ENCODE results near the gene MTA1.

DNA sequence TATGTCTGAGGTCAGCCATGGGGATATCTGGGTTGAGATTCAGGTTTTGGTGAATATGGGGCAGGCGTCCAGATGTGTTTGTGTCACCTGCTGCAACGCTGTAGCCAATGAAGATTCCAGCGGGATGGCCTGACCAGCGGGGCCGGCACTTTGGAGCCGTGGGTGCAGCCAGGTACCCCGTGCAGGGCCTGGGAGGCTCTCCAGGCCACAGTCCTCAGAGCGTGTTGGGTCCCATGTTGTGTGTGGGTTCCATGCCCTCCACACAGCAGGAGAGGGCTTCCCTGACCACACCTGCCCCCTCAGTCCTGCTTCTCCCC is 24.1 kb upstream of the MTA1 start:
- no peak for TF ChIP-seq YY1 (IDR thresholded peaks at IDR 0.05; ENCODE audit: low read depth, low read length)
- TF ChIP-seq, protein P1, sequence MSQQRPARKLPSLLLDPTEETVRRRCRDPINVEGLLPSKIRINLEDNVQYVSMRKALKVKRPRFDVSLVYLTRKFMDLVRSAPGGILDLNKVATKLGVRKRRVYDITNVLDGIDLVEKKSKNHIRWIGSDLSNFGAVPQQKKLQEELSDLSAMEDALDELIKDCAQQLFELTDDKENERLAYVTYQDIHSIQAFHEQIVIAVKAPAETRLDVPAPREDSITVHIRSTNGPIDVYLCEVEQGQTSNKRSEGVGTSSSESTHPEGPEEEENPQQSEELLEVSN (IDR thresholded peaks at IDR 0.05), result no peak
- TF ChIP-seq, protein P2, sequence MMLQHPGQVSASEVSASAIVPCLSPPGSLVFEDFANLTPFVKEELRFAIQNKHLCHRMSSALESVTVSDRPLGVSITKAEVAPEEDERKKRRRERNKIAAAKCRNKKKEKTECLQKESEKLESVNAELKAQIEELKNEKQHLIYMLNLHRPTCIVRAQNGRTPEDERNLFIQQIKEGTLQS (IDR thresholded peaks at IDR 0.05; ENCODE audit: insufficient read depth, low read depth, low read length), result no peak
- no peak for TF ChIP-seq SIRT6 (IDR thresholded peaks at IDR 0.05; ENCODE audit: low read length)
- TF ChIP-seq POLR2AphosphoS5 (IDR thresholded peaks at IDR 0.05; ENCODE audit: low read depth, low read length), result no peak
- TF ChIP-seq RXRA (IDR thresholded peaks at IDR 0.05; ENCODE audit: insufficient read depth, low read depth, low read length), result no peak
- TF ChIP-seq, protein P3, sequence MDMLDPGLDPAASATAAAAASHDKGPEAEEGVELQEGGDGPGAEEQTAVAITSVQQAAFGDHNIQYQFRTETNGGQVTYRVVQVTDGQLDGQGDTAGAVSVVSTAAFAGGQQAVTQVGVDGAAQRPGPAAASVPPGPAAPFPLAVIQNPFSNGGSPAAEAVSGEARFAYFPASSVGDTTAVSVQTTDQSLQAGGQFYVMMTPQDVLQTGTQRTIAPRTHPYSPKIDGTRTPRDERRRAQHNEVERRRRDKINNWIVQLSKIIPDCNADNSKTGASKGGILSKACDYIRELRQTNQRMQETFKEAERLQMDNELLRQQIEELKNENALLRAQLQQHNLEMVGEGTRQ (IDR thresholded peaks at IDR 0.05; ENCODE audit: low read length), result no peak
- no peak for TF ChIP-seq TBP (IDR thresholded peaks at IDR 0.05; ENCODE audit: low read depth, low read length)
- TF ChIP-seq, protein P4, sequence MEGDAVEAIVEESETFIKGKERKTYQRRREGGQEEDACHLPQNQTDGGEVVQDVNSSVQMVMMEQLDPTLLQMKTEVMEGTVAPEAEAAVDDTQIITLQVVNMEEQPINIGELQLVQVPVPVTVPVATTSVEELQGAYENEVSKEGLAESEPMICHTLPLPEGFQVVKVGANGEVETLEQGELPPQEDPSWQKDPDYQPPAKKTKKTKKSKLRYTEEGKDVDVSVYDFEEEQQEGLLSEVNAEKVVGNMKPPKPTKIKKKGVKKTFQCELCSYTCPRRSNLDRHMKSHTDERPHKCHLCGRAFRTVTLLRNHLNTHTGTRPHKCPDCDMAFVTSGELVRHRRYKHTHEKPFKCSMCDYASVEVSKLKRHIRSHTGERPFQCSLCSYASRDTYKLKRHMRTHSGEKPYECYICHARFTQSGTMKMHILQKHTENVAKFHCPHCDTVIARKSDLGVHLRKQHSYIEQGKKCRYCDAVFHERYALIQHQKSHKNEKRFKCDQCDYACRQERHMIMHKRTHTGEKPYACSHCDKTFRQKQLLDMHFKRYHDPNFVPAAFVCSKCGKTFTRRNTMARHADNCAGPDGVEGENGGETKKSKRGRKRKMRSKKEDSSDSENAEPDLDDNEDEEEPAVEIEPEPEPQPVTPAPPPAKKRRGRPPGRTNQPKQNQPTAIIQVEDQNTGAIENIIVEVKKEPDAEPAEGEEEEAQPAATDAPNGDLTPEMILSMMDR (IDR thresholded peaks at IDR 0.05; ENCODE audit: control extremely low read depth in 1 of 3, insufficient read depth in 1 of 3, low read depth in 1 of 3, low read length in 3 of 3), result no peak
- TF ChIP-seq ZNF274 (IDR thresholded peaks at IDR 0.05; ENCODE audit: borderline replicate concordance, extremely low read depth, low read length), result no peak
- no peak for TF ChIP-seq CHD2 (IDR thresholded peaks at IDR 0.05; ENCODE audit: low read length)
- TF ChIP-seq EP300 (IDR thresholded peaks at IDR 0.05; ENCODE audit: borderline replicate concordance in 1 of 2, low read depth in 2 of 2, low read length in 2 of 2), result no peak
- TF ChIP-seq BRCA1 (IDR thresholded peaks at IDR 0.05; ENCODE audit: low read depth, low read length), result no peak
- no peak for TF ChIP-seq TEAD4 (IDR thresholded peaks at IDR 0.05; ENCODE audit: low read depth, low read length)

Data from H1 (cell line).